BE2C (cell line): ENCODE data around the gene PDHX. TPM values are rescaled to one million over a fixed set of nuclear protein-coding genes. Genes with fewer than 3 reads are reported as not detected.

Source experiments
- DNase-seq: peaks from one replicate; pipeline ENCODE4 v3.0.0-alpha.2; 2020
- H3K27me3 ChIP-seq: fragments of 250-450 bp; sonication (Bioruptor Pico); 2 replicates; pipeline ENCODE4 v1.5.1; 2020; ENCODE audit warnings: mild to moderate bottlenecking
- H3K36me3 ChIP-seq: fragments of 250-450 bp; sonication (Bioruptor Pico); 2 replicates; pipeline ENCODE4 v1.5.1; 2020; ENCODE audit warnings: mild to moderate bottlenecking
- H3K4me1 ChIP-seq: fragments of 250-450 bp; sonication (Bioruptor Pico); 2 replicates; pipeline ENCODE4 v1.5.1; 2020
- H3K4me3 ChIP-seq: 2 replicates; pipeline ENCODE4 v1.5.1; 2011; ENCODE audit warnings: low read depth, low read length
- H3K9me3 ChIP-seq: fragments of 250-450 bp; sonication (Bioruptor Pico); 2 replicates; pipeline ENCODE4 v1.5.1; 2020
- polyA plus RNA-seq: library from polyadenylated mRNA; unstranded; fragments of >200 nt; gene quantifications from one replicate; pipeline ENCODE4 v1.2.1, GENCODE V29; 2012; ENCODE audit warnings: low read depth, missing spikeins; ENCODE audit not compliant: insufficient read length, insufficient read depth
- TF ChIP-seq, protein P1 (sequence below): IDR thresholded peaks from 2 replicates; pipeline ENCODE4 v1.5.1; 2012; ENCODE audit warnings: mild to moderate bottlenecking, low read depth, low read length

Gene PDHX
- polyA plus RNA-seq = 20.6 TPM

DNA sequence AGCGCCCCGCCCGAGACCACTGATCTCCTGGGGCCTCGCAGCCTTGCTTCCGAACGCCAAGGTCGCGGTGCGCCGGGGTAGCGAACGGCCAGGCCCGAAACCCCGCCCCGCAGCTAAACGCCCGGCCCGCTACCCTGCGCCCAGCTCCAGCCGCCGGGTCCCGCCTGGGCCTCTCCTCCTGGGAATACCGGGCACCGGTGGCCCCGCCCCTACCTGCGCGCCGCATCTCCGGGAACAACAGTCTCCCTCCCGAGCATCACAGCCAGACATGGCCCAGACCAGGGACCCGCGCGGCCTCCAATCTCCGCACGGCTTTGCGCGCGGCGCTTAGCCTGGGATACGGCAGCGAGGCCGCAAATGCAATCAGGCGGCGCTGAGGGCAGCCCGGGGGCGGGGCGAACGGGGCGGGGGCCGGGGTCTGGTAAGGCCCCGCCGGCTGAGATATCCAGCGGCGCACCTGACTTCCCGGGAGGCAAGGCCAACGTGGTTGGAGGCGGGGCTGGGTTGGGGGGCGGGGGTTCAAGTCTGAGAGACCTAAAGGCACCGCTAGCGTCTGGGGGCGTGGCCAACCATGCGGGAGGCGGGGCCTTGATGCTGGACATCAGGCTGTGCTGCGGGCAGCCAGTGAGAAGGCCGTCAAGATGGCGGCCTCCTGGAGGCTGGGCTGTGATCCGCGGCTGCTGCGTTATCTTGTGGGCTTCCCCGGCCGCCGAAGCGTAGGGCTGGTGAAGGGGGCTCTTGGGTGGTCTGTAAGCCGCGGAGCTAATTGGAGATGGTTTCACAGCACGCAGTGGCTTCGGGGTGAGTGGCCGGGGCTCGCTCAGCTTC lies at the start of gene PDHX, which contains the start of gene APIP:
Gene PDHX (plus strand): TSS at position 604 of the 828 bp plus-strand sequence. CDS start 38 bp downstream, at position 642.
Gene APIP (minus strand): TSS at position 365 of the 828 bp plus-strand sequence. CDS start 95 bp downstream, at position 270.
- Histone ChIP-seq H3K4me3 (peak within 1 kb of the TSS; percentile 86), H3K36me3 (no peaks in the 10 kb centered on the region; the same call in 1 of the 2 replicates)

DNA sequence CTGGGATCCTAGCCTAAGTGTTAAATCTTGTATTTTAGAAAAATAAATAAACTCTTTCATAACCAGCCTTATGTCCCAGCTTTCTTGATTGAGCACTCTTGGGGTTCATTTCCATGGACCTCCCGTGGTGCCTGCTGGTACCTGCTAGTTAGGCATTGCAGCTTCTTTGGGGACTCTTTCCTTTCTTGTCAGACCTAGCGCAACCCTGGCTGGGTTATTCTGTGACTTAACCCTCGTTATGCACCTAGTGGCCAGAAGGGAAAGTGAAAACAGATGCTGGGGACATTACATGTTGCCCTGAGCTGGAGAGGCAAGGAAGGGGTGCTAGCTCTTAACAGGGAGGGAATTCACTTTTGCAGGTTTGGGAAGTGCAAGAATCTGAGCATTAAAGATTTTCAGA lies 47.0 kb upstream of the PDHX start:
- DNase-seq = no peak
- TF ChIP-seq, protein P1, sequence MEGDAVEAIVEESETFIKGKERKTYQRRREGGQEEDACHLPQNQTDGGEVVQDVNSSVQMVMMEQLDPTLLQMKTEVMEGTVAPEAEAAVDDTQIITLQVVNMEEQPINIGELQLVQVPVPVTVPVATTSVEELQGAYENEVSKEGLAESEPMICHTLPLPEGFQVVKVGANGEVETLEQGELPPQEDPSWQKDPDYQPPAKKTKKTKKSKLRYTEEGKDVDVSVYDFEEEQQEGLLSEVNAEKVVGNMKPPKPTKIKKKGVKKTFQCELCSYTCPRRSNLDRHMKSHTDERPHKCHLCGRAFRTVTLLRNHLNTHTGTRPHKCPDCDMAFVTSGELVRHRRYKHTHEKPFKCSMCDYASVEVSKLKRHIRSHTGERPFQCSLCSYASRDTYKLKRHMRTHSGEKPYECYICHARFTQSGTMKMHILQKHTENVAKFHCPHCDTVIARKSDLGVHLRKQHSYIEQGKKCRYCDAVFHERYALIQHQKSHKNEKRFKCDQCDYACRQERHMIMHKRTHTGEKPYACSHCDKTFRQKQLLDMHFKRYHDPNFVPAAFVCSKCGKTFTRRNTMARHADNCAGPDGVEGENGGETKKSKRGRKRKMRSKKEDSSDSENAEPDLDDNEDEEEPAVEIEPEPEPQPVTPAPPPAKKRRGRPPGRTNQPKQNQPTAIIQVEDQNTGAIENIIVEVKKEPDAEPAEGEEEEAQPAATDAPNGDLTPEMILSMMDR = no peak
- Histone ChIP-seq H3K36me3 (no peaks in the 10 kb centered on the region), H3K4me1 (no peaks in the 10 kb centered on the region), H3K4me3 (no peak overlapping the region), H3K9me3 (no peaks in the 10 kb centered on the region), H3K27me3 (no peaks in the 10 kb centered on the region)

More for the DNA sequence above, at the start of gene PDHX, which contains the start of gene APIP:
- TF ChIP-seq, protein P1 = no peak
- no peaks in the 10 kb centered on the region for H3K9me3 ChIP-seq
- H3K27me3 ChIP-seq = no peaks in the 10 kb centered on the region
- peak; percentile 98 for DNase-seq
- H3K4me1 ChIP-seq = no peaks in the 10 kb centered on the region

DNA sequence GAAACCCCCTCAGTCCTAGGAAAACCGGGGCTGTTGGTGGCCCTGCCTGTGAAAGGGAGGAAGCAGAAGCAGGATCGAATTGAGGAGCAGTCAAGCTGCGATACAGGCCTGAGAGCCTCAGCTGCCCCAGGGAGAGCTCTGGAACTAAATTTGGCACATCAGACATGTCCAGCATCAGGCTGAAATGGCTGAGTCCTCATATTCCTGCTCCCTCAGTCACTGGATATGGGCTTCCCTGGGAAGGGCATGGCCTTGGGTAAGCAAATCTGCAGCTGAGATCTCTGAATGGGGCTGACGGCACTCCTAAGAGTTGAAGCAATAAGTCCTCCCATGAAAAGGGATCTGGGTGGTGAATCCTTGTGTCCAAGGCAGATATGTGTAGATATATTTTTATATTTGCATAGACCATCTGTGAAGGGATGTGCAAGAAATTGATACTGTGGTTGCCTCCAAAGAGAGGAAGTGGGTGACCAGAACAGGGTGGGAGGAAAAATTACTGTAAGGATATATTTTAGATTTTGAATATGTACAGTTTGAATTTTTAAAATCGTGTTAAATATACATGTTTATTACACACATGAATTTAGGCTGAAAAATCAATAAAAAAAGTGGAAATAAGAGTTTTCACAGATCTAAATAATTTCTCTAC lies 45.7 kb upstream of the PDHX start:
- no peaks in the 10 kb centered on the region for H3K9me3 ChIP-seq
- no peak for DNase-seq
- TF ChIP-seq, protein P1 = no peak

DNA sequence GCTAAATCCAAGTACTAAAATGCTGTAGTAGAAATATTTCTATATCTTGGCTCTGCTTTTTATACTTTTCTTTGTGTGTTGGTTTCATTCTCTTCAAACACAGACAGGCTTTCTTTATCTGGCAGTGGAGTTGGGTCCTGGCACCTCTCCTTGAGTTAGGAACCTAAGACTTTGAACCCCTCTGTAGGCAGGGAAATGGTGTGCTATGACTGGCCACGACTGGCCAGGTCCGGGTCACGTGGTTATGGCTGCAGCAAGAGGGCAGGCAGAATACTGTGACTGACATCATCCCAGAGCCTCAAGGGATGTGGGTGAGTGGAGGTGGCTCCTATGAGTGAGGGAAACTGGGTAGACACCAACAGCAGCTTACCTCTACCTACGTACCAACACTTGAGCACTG lies 42.2 kb upstream of the PDHX start:
- DNase-seq = no peak

More for the DNA sequence above, 45.7 kb upstream of the PDHX start:
- H3K4me1 ChIP-seq = no peaks in the 10 kb centered on the region
- no peaks in the 10 kb centered on the region for H3K27me3 ChIP-seq
- H3K4me3 ChIP-seq = no peak overlapping the region
- no peaks in the 10 kb centered on the region for H3K36me3 ChIP-seq

DNA sequence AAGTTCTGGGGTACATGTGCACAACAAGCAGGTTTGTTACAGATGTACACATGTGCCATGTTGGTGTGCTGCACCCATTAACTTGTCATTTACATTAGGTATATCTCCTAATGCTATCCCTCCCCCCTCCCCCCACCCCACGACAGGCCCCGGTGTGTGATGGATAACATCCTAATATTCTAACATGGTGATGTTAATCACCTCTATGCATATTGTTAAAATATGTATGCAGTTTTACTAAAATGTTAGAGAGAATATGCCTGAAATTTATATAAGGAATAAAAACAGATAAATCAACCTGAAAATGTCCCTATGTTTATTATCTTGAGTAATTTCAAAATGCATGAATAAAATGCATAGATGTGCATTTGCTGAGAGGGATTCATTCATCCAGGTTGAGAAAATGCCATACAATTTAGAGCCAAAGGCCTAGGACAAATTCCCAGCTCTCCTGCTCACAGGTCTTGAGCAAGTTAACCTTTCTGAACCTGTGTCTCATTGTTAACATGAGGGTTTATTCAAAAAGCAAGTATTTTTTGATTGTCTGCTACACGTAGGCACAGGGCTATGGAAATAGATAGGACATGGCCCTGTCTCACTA lies 38.9 kb upstream of the PDHX start:
- Histone ChIP-seq H3K9me3 (no peaks in the 10 kb centered on the region), H3K27me3 (no peaks in the 10 kb centered on the region), H3K4me3 (no peak overlapping the region), H3K36me3 (no peaks in the 10 kb centered on the region), H3K4me1 (no peaks in the 10 kb centered on the region)
- TF ChIP-seq, protein P1 = no peak
- DNase-seq = no peak

More for the DNA sequence above, 42.2 kb upstream of the PDHX start:
- Histone ChIP-seq H3K4me1 (no peaks in the 10 kb centered on the region), H3K36me3 (no peaks in the 10 kb centered on the region), H3K9me3 (no peaks in the 10 kb centered on the region), H3K27me3 (no peaks in the 10 kb centered on the region), H3K4me3 (no peak overlapping the region)
- TF ChIP-seq, protein P1 = no peak
